WERI-Rb-1 (cell line): ENCODE results near the gene NUMB.

Experiments
- DNase-seq: peaks from one replicate; pipeline ENCODE4 v3.0.0-alpha.2; 2020
- H3K27ac ChIP-seq: fragments of 250-450 bp; sonication (Bioruptor Pico); 2 replicates; pipeline ENCODE4 v1.5.1; 2020; ENCODE audit warnings: mild to moderate bottlenecking, moderate library complexity
- H3K27me3 ChIP-seq: fragments of 250-450 bp; sonication (Bioruptor Pico); 2 replicates; pipeline ENCODE4 v1.5.1; 2021; ENCODE audit warnings: mild to moderate bottlenecking, low read depth, moderate library complexity; ENCODE audit not compliant: insufficient read depth, severe bottlenecking
- H3K36me3 ChIP-seq: fragments of 250-450 bp; sonication (Bioruptor Pico); 2 replicates; pipeline ENCODE4 v1.5.1; 2020; ENCODE audit warnings: mild to moderate bottlenecking, moderate library complexity
- H3K4me3 ChIP-seq: 2 replicates; pipeline ENCODE4 v1.5.1; 2011; ENCODE audit warnings: low read depth, mild to moderate bottlenecking, control low read depth, low read length
- H3K9me3 ChIP-seq: fragments of 250-450 bp; sonication (Bioruptor Pico); 2 replicates; pipeline ENCODE4 v1.5.1; 2021; ENCODE audit warnings: mild to moderate bottlenecking, moderate library complexity; ENCODE audit not compliant: severe bottlenecking
- CTCF ChIP-seq: IDR thresholded peaks from 2 replicates; pipeline ENCODE4 v1.5.1; 2011; ENCODE audit warnings: low read depth, mild to moderate bottlenecking, control low read depth, inconsistent platforms, low read length

NUMB gene

GRCh38 chr14:73253721-73254120 is 204.6 kb downstream of the NUMB start:
- DNase-seq, result no peak
- Histone ChIP-seq H3K4me3 (no peak overlapping the region), H3K9me3 (no peaks in the 10 kb centered on the region), H3K27ac (no peak overlapping the region), H3K27me3 (no peaks in the 10 kb centered on the region), H3K36me3 (no peaks in the 10 kb centered on the region)
- TF ChIP-seq CTCF, result no peak

GRCh38 chr14:73253323-73253610 is 205.1 kb downstream of the NUMB start:
- no peaks in the 10 kb centered on the region for H3K27me3 ChIP-seq
- no peak overlapping the region for H3K4me3 ChIP-seq
- TF ChIP-seq CTCF, result no peak
- no peak overlapping the region for H3K27ac ChIP-seq
- no peaks in the 10 kb centered on the region for H3K9me3 ChIP-seq
- no peaks in the 10 kb centered on the region for H3K36me3 ChIP-seq
- DNase-seq, result no peak

- Histone ChIP-seq H3K36me3 (no peaks in the 10 kb centered on the region), H3K27ac (no peak overlapping the region)
These were observed 205.6 kb downstream of the NUMB start for GRCh38 chr14:73252491-73253322.

GRCh38 chr14:73251516-73252215 is 206.7 kb downstream of the NUMB start:
- H3K9me3 ChIP-seq, result no peaks in the 10 kb centered on the region
- H3K4me3 ChIP-seq, result no peak overlapping the region
- no peaks in the 10 kb centered on the region for H3K27me3 ChIP-seq
- no peak for DNase-seq
- H3K36me3 ChIP-seq, result no peaks in the 10 kb centered on the region
- no peak for TF ChIP-seq CTCF
- H3K27ac ChIP-seq, result no peak overlapping the region

More at GRCh38 chr14:73252491-73253322, 205.6 kb downstream of the NUMB start:
- no peak for DNase-seq
- no peak overlapping the region for H3K4me3 ChIP-seq
- no peaks in the 10 kb centered on the region for H3K27me3 ChIP-seq
- TF ChIP-seq CTCF, result no peak
- H3K9me3 ChIP-seq, result no peaks in the 10 kb centered on the region

GRCh38 chr14:73250781-73251500 is 207.4 kb downstream of the NUMB start:
- Histone ChIP-seq H3K27ac (no peak overlapping the region), H3K9me3 (no peaks in the 10 kb centered on the region), H3K27me3 (no peaks in the 10 kb centered on the region), H3K36me3 (no peaks in the 10 kb centered on the region), H3K4me3 (no peak overlapping the region)
- TF ChIP-seq CTCF, result no peak
- no peak for DNase-seq
